Iris pigment epithelial cell (primary cell): ENCODE results near the gene NREP.

Experiments used
- DNase-seq: peaks from one replicate; pipeline ENCODE4 v3.0.0-alpha.2; 2011; ENCODE audit warnings: low read depth

The NREP gene

GRCh38 chr5:111765613-111766571 is 8.9 kb upstream of the NREP start:
- no peak for DNase-seq

DNA sequence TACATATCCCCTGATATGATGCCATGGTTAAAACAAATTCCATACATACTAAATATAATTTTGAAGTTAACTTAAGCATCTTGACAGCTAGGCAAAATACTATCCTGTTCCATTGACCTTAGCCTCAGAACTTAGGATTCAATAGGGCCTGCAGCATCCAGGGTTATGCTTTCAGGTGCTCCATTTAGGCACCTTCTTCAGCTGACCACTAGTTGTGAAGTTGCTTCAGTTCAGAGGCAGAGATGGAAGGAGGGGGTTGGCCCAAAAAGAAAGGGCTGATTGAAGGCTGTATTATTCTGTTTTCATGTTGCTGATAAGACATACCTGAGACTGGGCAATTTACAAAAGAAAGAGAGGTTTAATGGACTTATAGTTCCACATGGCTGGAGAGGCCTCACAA is 7.0 kb upstream of the NREP start:
- no peak for DNase-seq

DNA sequence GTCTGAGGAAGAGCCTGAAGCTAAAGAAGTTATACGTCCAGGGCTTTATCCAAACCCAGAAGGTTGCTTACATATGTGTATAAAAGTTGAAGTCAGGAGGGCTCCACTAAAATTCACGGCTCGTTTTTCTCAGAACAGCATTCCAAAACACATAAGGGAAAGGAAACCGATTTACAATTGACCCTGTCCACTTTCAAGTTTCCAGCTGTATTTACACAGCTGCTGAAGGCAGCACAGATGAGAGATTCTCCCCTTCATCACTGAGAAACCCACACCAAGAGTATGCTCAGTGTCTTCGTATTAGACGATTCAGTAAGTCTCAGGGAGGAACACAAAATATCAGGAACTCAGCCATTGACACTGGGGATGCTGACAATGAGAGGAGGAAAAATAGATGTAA is 5.9 kb upstream of the NREP start:
- DNase-seq = no peak

- no peak for DNase-seq
Measured at GRCh38 chr5:111758284-111758628, 1.3 kb upstream of the NREP start.

GRCh38 chr5:111757355-111758283 is 625 bp upstream of the NREP start:
- peak; percentile 96 for DNase-seq

- DNase-seq = no peak
Measured at GRCh38 chr5:111755942-111756381, 1.0 kb downstream of the NREP start.

DNA sequence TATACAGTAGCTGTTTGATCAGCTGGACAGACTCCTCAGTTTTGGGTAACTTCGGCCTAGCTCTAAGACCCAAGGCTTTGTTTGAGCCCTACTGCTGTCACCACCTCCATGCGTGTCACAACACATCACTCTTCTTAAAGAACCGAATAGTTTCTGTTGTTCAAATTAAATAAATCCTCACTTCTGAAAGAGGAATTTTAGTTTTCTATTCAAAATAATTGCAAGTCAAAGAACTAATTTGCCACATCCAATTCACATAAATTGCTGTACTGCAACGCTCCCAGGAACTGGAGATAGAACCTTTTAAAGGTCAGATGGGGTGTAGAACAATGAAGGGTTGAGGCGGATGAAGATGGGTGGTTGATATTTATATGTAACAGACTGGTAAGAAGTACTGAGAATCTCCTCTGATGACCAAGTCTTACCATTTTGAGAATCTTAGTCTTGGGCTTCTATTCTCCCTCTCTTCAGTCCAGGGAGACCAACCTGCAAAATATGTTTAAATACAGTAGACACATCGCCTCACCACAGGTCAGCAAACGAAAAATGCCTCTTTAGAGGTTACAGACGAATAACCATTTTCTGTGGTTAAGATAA is 1.6 kb downstream of the NREP start:
- no peak for DNase-seq

DNA sequence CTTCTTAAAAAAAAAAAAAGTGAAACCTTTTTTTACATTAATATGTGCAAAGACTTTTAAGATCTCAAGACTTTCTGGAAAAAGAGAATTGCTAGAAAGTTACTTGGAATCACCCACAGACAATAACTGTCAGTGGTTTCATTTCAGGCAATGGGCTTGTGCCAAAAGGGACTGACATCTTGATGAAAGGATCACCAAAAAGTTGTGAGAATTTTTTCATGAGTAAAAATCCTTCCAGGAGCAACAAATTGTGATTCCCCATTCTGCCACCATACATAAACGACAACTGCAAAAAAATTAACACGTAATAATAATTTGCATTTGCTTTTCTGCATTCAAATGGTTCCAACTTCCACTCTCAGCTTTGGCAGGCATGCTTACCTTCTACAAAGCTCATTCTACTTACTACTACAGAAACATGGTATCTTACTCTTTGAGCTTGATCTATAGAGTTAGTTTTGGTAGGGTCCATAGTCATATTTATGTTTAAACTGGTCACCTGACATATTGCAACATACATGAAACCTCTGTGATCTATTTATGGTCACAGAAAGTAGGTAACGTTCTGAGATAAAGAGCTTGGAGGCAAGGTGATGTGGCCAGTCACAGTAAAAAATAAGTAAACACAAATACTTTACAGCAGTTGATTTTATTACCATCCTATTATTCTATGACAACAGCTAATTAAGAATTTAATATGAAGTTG is 3.0 kb downstream of the NREP start:
- DNase-seq = no peak

- no peak for DNase-seq
Measured at GRCh38 chr5:111752426-111752965, 4.5 kb downstream of the NREP start.

- no peak for DNase-seq
Measured at GRCh38 chr5:111749303-111750026, 7.5 kb downstream of the NREP start.

GRCh38 chr5:111748304-111748763 is 8.7 kb downstream of the NREP start:
- peak; percentile 93 for DNase-seq

DNA sequence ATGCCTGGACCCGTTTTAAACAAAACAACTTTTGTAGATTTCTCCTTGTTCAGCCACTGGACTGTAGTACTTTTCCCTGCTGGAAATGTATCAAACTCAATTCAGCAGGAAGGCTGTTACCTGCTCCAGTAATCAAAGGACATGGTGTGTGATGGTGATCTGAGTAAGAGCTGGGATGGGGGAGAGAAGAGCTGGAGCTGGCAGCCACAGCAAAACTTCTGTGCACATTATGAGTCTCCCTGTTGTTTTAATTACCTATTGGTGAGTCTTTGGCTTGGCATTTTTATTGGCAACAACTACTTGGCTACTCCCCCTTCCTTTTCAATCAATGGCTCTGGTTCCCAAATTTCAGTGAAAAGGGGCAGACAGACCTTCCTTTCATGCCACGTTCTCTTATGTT is 9.7 kb downstream of the NREP start:
- DNase-seq = no peak

DNA sequence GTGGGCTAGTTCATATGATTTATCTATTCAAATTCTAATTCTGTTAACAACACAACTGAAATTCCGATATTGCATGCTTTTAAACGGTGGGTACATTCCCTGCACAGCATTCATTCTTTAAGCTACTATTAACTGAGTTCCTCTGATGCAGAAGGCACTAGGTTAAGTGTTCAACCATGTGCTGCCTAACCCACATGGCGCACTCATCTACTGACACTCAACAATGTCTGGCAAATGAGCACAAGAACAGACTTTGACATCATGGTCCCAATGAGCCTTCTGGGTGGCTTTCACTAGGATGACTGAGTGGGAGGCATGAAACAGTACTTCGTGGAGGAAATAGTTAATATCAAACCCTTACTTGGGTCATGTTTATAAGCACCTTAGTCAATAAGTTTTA is 10.2 kb downstream of the NREP start:
- DNase-seq = no peak

- DNase-seq = no peak
Measured at GRCh38 chr5:111745075-111745739, 11.8 kb downstream of the NREP start.

DNA sequence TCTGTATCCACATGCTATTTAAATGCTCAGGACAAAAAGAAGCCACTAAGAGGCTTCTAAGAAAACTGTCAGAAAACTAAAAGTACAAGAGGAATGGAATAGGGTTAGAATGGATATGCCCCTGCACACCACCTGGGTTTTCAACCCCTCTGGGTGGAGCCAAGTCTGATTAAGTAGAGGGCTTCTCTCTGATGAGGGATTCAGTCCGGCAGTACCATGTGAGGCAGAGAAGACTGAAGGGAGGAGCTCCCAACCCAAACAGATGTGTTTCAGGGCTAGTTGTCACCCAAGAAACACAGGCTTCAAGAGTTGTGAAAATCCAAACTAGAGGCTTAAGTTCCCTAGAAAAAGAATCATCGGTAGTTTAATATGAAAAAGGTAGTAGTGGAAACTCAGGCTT is 12.5 kb downstream of the NREP start:
- no peak for DNase-seq

GRCh38 chr5:111743988-111744387 is 13.0 kb downstream of the NREP start:
- DNase-seq = peak; percentile 69

GRCh38 chr5:111743512-111743911 is 13.5 kb downstream of the NREP start:
- no peak for DNase-seq

DNA sequence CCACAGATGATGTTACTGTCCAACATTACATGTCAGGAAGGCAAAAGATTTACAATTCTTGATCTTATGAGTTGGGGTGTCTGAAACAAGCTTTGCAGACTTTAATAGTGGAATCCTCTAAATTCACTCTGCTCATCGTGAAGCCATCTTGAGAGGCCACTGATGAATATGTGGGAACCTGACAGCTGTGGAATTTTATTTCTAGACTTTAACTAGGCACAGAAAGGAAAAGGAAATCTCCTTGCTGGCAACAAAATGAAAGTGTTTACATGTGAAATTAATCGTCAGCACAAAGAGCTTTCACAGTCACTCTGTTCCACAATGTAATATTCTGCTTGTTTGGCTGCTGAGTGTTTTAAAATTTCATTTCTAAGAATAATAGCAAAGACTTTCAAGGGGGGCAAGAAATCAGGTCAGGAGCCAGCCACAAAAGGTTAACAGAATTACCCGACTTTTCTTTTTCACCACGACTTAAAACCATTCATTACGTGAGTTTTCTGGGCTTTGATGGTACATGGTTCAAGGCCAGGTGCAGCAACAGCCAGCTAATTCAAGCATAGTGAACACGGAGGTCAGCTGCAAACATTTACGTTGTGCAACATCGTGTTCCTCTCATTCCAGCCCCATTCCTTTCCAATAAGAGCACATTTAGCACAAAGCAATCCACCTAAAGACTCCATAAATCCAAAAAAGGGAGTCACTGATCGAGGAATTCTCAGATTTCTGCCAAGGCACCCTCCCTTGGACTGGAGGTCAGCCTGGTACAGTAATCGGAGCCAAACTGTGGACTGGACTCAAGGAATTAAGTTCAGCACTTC is 14.6 kb downstream of the NREP start:
- DNase-seq = peak; percentile 92

DNA sequence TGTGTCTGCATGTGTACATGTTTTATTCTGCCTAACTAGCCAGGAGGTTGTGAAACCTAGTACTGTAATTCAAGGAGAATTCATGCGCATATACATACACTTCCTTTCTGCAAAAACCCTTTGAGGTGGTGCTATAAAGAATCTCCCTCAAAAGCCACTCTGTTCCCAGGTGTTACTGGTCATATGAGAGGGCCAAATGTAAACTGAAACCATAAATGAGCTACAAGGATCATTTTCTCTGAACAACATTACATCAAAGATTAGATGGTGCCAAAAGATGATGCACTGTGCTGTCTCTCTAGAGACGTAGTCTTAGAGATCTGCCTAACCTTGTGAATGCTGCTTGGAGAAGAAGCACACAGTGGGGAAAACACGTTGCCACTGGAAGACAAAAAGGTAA is 15.7 kb downstream of the NREP start:
- DNase-seq = peak; percentile 81
